ENCODE measurements around the gene CFAP410.
"Not testable (repeated sequence)": the region's sequence is repeated elsewhere in the genome, so short reads cannot be mapped to it uniquely, and the experiment has no call there.

CFAP410 gene

DNA sequence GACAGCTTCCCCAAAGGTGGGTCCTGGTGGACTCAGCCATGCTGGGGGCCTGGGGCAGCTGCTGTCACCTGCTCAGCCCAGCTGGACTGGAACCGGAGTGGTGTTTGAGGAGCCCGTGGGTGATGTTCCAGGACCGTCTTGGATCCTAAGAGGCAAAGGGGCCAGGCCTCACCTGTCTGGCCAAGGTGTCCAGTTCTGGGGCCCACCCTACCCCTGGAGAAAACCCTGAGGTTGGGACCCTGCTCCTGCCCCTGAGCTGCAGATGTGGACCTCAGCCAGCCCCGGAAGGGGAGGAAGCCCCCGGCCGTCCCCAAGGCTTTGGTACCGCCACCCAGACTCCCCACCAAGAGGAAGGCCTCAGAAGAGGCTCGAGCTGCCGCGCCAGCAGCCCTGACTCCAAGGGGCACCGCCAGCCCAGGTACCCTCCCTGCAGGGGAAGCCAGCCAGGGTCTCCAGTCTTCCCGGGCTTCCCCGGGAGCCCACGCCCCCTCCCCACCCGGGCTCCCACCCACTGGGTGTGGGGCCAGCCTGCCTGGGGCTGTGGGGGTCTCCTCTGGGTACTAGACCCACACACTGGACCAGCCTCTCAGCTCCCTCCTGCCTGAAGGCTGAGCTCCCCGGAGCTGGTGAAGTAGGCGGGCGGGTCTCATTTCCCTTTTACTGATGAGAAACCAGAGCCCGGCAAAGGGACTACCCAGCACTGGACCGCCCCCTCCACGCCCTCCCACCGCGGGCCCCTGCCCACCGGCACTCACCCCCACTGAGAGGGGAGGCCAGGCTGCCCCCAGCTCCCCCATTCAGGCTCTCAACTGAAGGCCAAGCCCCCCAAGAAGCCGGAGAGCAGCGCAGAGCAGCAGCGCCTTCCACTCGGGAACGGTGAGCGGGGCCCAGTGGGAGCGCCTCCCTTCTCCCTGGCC lies 52.2 kb downstream of the CFAP410 start:
- no peak for DNase-seq (ENCODE audit: low read depth in 2 of 2)

DNA sequence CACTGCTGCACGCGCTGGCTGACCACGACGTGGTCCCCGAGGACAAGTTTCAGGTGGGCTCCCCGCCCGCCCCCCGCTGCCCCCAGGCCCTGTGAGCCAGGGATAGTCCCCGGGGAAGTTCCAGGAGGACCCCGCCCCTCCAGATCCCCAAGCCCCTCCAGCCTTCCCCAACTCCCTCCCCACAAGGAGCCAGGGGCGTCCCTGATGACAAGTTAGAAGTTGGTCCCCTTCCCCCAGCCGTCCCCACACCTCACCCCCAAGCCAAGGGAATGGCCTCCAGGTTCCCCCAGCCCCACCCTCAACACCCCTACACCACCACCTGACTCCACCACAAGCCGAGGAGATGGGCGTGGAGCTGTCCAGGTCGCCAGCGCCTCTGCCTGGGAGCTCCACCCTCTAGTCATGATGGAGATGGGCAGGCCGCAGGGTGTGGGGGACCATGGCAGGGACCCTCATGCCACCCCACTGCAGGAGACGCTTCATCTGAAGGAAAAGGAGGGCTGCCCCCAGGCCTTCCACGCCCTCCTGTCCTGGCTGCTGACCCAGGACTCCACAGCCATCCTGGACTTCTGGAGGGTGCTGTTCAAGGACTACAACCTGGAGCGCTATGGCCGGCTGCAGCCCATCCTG lies 53.0 kb downstream of the CFAP410 start:
- no peak for DNase-seq (ENCODE audit: low read depth in 2 of 2)

DNA sequence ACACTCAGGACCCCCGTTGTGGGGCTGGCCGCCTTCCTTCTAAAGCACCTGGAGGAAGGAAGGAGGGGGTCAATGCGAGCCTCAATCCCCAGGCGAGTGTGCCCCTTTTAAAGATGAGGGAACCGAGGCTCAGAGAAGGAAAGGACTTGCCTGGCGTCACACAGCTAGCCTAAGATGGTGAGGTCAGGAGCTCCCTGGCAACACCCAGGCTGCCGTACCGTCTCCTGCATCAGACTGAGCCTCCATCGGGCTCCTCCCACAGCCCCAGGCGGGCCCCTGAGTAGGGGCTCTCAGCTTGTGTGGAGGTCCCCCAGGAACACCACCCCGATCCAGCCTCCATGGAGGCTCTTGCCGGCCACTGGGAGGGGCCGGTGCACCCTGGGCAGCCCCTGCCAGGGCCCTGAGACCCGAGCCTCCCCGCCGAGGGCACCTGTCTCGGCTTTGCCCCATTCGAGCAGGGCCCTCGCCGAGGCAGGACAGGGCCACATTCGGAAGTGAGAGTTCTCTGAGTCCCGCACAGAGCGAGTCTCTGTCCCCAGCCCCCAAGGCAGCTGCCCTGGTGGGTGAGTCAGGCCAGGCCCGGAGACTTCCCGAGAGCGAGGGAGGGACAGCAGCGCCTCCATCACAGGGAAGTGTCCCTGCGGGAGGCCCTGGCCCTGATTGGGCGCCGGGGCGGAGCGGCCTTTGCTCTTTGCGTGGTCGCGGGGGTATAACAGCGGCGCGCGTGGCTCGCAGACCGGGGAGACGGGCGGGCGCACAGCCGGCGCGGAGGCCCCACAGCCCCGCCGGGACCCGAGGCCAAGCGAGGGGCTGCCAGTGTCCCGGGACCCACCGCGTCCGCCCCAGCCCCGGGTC lies 53.8 kb downstream of the CFAP410 start, which contains the start of gene AIRE:
Gene AIRE (plus strand): TSS at position 739 of the 855 bp plus-strand sequence. CDS start 131 bp downstream, outside the sequence.
- DNase-seq (ENCODE audit: low read depth in 2 of 2) = no peak

- no peak for DNase-seq (ENCODE audit: low read depth in 2 of 2)
Observed at GRCh38 chr21:44283948-44284347, 55.2 kb downstream of the CFAP410 start.

DNA sequence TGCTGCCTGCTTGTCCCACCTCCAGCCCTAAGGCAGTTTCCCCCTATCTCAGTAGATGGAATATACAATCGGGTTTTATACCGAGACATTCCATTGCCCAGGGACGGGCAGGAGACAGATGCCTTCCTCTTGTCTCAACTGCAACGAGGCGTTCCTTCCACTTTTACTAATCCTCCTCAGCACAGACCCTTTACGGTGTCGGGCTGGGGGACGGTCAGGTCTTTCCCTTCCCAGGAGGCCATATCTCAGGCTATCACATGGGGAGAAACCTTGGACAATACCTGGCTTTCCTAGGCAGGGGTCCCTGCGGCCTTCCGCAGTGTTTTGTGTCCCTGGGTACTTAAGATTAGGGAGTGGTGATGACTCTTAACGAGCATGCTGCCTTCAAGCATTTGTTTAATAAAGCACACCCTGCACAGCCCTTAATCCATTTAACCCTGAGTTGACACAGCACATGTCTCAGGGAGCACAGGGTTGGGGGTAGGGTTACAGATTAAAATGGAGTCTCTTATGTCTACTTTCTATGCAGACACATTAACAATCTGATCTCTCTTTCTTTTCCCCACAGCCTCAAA lies 55.9 kb downstream of the CFAP410 start:
- DNase-seq (ENCODE audit: low read depth in 2 of 2) = not testable (repeated sequence)

DNA sequence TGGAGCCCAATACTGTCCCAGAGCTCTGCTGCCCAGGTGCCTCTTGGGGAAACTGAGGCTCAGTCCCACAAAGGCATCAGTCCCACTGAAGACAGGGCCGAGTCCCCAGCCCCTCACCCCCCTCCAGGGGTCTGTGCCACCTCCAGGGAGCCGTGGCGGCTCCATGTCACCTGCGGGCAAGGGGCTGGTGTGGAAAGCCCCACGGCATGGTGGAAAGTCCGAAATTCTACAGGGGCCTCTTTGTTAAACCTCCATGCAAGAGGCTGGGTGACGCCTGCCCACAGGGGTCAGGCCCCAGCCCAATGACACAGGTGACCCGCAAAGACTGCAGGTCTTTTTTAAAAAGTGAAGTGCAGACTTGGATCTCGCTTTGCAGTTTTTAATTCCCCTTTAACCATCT lies 56.8 kb downstream of the CFAP410 start:
- no peak for DNase-seq (ENCODE audit: low read depth in 2 of 2)

DNA sequence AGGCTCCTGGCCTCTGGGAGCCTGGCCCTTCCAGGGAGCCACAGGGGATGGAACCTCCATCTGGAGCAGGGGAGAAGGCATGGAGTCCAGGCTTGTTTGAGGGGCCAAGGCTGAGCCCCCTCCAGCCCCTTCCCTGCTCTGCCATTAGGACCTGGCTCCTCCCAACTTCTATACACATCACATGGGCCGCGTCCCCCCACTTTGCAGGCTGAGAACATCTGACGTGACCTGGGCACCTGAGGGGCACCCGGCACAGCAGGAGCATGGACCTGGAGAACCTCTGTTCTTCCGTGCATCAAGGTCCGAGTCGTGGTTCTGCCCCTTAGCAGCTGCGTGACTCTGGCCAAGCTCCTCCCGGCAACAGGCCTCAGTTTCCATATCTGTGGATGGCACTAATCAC lies 57.4 kb downstream of the CFAP410 start:
- no peak for DNase-seq (ENCODE audit: low read depth in 2 of 2)

DNA sequence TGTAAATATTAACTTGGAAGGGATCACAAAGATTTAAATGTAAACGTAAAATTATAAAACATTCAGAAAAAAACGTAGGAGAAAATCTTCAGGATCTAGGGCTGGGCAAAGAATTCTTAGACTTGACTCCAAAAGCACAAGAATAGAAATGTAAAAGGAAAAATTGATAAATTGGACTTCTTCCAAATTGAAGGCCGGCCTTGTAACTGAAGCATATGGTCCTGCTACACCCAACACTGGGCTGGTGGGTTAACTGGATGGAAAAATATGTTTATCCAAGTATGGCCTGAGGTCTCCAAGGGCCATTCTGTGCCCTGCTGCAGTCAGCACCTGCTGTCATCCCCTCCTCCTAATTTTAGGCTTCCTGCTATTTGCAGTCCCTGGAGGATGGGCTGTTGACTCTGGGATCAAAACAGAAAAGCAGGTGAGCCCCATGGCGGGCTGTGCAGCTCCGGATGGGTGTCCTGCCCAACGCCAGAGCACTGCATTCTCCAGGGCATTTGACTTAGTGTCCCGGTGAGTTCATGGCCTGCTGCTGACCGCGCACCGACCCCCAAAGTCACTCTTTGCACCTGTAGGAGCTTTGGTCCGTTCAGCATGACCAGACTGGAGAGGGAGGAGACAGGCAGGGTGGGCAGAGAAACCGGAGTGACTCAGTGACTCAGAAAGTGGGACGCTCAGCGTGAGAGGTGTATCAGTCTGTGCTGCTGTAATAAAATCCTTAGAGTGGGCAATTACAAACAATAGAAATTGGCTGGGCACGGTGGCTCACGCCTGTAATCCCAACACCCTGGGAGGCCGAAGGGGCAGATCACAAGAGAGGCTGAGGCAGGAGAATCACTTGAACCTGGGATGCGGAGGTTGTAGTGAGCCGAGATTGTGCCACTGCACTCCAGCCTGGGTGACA lies 59.6 kb downstream of the CFAP410 start:
- no peak for DNase-seq (ENCODE audit: low read depth in 2 of 2)

Data from fibroblast of skin of left quadriceps (primary cell).